Skeletal muscle cell (primary cell): ENCODE data around the gene PDE6H.

Experiments
- DNase-seq: peaks from one replicate; pipeline ENCODE4 v3.0.0-alpha.2; 2010; ENCODE audit warnings: low read depth
- H3K4me3 ChIP-seq: 2 replicates; pipeline ENCODE4 v1.5.1; 2011; ENCODE audit warnings: low read depth, mild to moderate bottlenecking, control low read depth, low read length, moderate library complexity

Gene PDE6H

GRCh38 chr12:14995583-14996425 lies 23.0 kb downstream of the PDE6H start:
- no peak overlapping the region for H3K4me3 ChIP-seq
- no peak for DNase-seq

DNA sequence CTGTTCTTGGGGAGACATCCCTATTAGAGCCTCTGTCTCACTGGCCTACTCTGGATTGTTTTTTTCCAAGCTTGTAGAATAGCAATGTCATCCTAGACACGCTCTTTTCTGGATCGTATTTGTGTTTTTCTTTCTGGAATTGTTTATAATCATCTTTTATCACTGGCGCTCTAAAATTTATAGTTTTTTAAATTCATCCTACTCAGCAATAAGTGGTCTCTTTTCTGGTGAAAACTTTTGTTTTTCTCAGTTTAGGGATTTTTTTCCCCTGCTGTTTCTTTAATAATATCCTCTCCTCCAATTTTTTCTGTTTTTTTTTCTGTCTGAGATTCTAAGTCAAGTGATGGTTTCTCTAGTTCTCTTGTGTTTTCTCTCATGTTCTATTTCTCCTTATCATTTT lies 25.2 kb downstream of the PDE6H start:
- no peak overlapping the region for H3K4me3 ChIP-seq
- no peak for DNase-seq

- H3K4me3 ChIP-seq: no peak overlapping the region
- no peak for DNase-seq
These were observed 26.3 kb downstream of the PDE6H start for GRCh38 chr12:14999021-14999694.

- no peak overlapping the region for H3K4me3 ChIP-seq
- no peak for DNase-seq
These were observed 27.0 kb downstream of the PDE6H start for GRCh38 chr12:14999695-15000365.

DNA sequence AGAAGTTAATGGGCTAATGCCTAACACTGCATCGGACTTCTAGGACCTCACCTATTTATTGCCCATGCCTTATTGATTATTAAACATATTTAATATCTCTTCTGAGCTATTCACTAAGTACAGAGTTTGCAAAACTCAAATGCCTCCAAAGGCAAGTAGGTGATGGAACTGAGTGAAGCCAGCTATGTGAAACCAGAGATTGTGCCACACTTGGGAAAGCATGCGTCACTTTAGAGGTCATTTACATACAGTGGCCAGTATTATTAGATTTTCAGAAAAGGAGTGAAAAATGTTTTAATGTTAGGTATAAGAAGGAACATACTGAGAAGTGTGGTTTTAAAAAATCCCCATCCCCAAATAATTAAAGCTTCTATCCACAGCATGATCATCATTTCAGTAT lies 27.7 kb downstream of the PDE6H start:
- no peak for DNase-seq

DNA sequence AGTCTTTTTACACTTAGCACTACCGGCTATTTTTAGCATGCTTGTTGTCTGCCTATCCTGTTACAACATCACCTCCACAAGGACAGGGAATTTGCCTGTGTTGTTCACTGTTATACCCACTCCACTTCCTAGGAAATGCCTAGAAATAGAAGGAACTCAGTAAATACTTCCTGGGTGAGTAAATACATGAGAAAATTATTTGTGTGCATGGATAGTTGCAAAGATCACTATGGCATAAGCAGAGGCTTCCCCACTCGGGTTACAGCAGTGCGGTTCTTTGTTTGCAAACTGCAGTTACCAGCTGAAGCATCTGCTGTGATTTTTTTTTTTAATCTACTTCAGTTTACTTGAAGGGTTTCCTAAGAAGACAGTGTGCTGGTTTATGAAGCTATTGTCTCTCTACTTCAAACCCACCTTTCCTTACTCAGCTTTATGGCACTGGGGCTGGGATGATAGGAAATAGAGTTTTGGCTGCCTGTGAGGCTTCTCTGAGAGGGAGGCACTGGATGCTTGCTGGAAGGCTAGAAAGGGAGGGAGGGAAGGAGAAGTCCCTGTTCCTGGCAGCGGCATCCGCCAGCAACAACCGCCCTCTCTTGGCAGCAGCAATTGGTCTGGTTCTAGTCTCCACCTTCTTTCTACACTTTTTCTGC lies 29.0 kb downstream of the PDE6H start:
- H3K4me3 ChIP-seq: no peak overlapping the region
- DNase-seq: no peak

More for the DNA sequence above, 27.7 kb downstream of the PDE6H start:
- H3K4me3 ChIP-seq: no peak overlapping the region

DNA sequence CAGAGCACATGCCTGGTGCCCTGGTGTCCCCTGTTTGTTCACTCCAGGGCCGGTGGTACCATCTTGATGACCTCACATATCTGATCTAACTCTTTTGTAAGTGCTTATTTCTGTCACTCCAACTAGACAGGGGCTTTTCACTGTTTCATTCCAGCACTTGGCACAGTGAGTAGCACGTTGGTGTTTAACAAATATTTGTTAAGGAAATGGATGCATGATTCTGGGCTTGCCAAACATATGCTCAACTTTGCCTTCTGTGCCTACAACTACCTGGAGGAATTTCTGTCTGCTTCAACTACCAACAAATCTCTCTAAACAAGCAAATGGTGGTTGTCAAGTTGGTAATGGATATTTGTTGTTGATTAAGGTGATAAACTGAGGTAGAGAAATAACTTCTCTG lies 31.6 kb downstream of the PDE6H start:
- DNase-seq: no peak
- H3K4me3 ChIP-seq: no peak overlapping the region

DNA sequence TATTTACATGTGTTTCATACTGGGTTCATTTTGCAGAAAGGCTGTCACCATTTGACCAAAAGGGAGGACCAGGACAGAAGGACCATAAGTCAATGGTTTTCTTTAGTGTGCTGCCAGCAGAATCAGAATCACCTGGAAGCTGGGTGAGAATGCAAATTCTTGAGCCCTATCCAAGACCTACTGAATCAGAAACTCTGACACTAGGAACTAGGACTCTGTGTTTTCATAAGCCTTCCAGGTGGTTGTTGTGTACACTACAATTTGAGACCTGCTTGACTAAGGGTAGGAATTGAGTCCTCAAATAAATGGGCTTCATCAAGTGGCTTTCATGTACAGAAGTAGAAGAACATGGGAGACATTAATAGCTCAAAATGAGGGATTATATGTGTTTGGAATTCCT lies 32.2 kb downstream of the PDE6H start:
- no peak for DNase-seq
- no peak overlapping the region for H3K4me3 ChIP-seq

DNA sequence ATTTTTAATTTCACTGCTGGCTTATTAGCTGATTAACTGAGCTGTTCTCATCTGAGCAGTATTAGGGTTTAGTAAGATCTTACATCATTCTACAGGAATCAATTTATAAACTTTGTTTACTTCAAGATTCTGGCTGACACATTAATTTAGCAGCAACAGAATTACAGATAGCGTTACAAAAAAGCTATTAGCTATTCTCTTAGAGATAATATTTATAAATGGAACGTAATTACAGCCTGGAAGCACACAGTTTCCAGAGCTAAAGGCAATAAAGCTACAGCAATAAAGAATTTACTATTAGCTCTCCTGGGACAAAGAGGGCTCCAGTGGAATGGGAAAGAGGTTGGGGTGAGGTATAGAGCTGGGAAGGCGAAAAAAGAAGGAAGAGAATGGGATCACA lies 34.7 kb downstream of the PDE6H start:
- H3K4me3 ChIP-seq: no peak overlapping the region
- DNase-seq: no peak

- no peak overlapping the region for H3K4me3 ChIP-seq
- no peak for DNase-seq
These were observed 38.3 kb downstream of the PDE6H start for GRCh38 chr12:15011162-15011561.

GRCh38 chr12:15013634-15014179 lies 40.9 kb downstream of the PDE6H start:
- no peak for DNase-seq
- no peak overlapping the region for H3K4me3 ChIP-seq

- H3K4me3 ChIP-seq: no peak overlapping the region
- no peak for DNase-seq
These were observed 41.9 kb downstream of the PDE6H start for GRCh38 chr12:15014708-15015107.

DNA sequence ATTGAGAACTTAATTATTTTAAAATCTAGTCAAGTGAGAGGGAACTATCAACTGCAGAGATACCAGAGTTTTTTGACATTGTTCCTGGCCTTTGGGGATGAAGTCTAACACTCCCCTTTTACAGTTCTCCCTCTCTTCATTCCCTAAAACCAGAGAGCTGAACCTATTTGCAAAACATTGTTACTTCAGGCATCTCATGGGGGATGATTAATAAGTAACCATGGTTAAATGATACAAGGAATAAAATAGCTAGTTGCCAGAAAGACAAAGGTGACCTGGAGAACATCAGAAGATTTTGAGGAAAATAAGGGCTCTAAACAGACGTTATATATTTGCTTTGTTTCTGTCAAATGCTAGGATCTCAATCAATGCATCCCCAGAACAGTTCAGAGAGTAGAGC lies 42.3 kb downstream of the PDE6H start:
- no peak for DNase-seq
- H3K4me3 ChIP-seq: no peak overlapping the region

- no peak for DNase-seq
These were observed 47.3 kb downstream of the PDE6H start for GRCh38 chr12:15020156-15020555.

More at GRCh38 chr12:15020156-15020555, 47.3 kb downstream of the PDE6H start:
- H3K4me3 ChIP-seq: no peak overlapping the region
